Prostate gland (tissue), 2 donors: ENCODE measurements around the gene TLE1.

ENCODE experiments used
- CTCF ChIP-seq, 4 experiments: fragments of 200-600 bp in 2 of 4; fragments of 450-650 bp in 2 of 4; sonication (generic) in 2 of 4; IDR thresholded peaks; 1 replicate in 3 of 4; 2 replicates in 1 of 4; pipeline ENCODE4 v1.5.1; 2016 to 2019; ENCODE audit warnings: antibody characterized with exemption in 4 of 4, mild to moderate bottlenecking in 2 of 4, moderate library complexity in 2 of 4
- POLR2A ChIP-seq: fragments of 450-650 bp; IDR thresholded peaks from one replicate; pipeline ENCODE4 v1.6.1; 2016; ENCODE audit warnings: antibody characterized with exemption, mild to moderate bottlenecking
- POLR2AphosphoS5 ChIP-seq: sonication (generic); formaldehyde crosslinking; IDR thresholded peaks from one replicate; pipeline ENCODE4 v1.6.1; 2017; ENCODE audit warnings: antibody characterized with exemption

- TF ChIP-seq CTCF (IDR thresholded peaks at IDR 0.05) (no peak), POLR2A (no peak), POLR2AphosphoS5 (no peak)
These were observed 68.2 kb downstream of the TLE1 start for GRCh38 chr9:81621118-81621517.
